CD4-positive, alpha-beta T cell (primary cell): ENCODE results near the gene GPSM1. TPM values are rescaled to one million over a fixed set of nuclear protein-coding genes. Genes with fewer than 3 reads are reported as not detected.

Experiments used
- ATAC-seq: fragments of 200-7000 bp; cut with Tn5 transposase; one replicate; pipeline ENCODE4 v1.10.0; 2022; ENCODE audit warnings: mild to moderate bottlenecking; ENCODE audit not compliant: poor library complexity
- CTCF ChIA-PET: fragments of 350-600 bp; sonication (Branson Sonifier 250); formaldehyde crosslinking; loops from one replicate; lab custom pipeline; 2021; ENCODE audit warnings: antibody characterized with exemption, inconsistent platforms; lab: Charles Lee
- POLR2A ChIA-PET: fragments of 350-600 bp; sonication (Branson Sonifier 250); formaldehyde crosslinking; loops from one replicate; lab custom pipeline; 2021; ENCODE audit warnings: antibody characterized with exemption, inconsistent platforms; lab: Charles Lee
- DNase-seq, 14 experiments: peaks; one replicate each; pipeline ENCODE4 v3.0.0-alpha.2; 2013 to 2020; ENCODE audit warnings: mixed read lengths in 2 of 14
- H3K27ac ChIP-seq, 2 donors: one replicate each; pipeline versions ENCODE4 v1.5.1 to v1.7.0; 2013; ENCODE audit warnings: low read length in 2 of 2, low read depth in 1 of 2, mild to moderate bottlenecking in 1 of 2
- H3K27me3 ChIP-seq, 2 experiments: 1 replicate in 1 of 2; 2 replicates in 1 of 2; pipeline versions ENCODE4 v1.6.1 to v1.7.0; 2013; ENCODE audit warnings: low read length in 2 of 2, control low read depth in 1 of 2, mild to moderate bottlenecking in 1 of 2, moderate library complexity in 1 of 2; ENCODE audit not compliant: insufficient read depth in 2 of 2, control insufficient read depth in 1 of 2
- H3K36me3 ChIP-seq: one replicate; pipeline ENCODE4 v1.6.1; 2013; ENCODE audit warnings: low read length, control low read depth; ENCODE audit not compliant: insufficient read depth
- H3K4me1 ChIP-seq: one replicate; pipeline ENCODE4 v1.6.1; 2013; ENCODE audit warnings: low read length, control low read depth; ENCODE audit not compliant: insufficient read depth
- H3K4me3 ChIP-seq: one replicate; pipeline ENCODE4 v1.5.1; 2013; ENCODE audit warnings: mild to moderate bottlenecking, low read length, moderate library complexity
- H3K9me3 ChIP-seq, 2 experiments: 1 replicate in 1 of 2; 2 replicates in 1 of 2; pipeline versions ENCODE4 v1.6.1 to v1.7.0; 2013; ENCODE audit warnings: low read length in 2 of 2, mild to moderate bottlenecking in 2 of 2, control low read depth in 1 of 2, moderate library complexity in 1 of 2; ENCODE audit not compliant: control insufficient read depth in 1 of 2, insufficient read depth in 1 of 2
- H3K27ac Mint-ChIP-seq: one replicate; pipeline ENCODE4 v1.8.0; 2020; ENCODE audit warnings: mixed read lengths
- H3K27me3 Mint-ChIP-seq: one replicate; pipeline ENCODE4 v1.8.0; 2021; ENCODE audit warnings: mixed read lengths
- H3K36me3 Mint-ChIP-seq: one replicate; pipeline ENCODE4 v1.8.0; 2021; ENCODE audit warnings: low read depth, mixed read lengths
- H3K4me1 Mint-ChIP-seq: one replicate; pipeline ENCODE4 v1.8.0; 2021; ENCODE audit warnings: low read depth, mixed read lengths
- H3K4me3 Mint-ChIP-seq: one replicate; pipeline ENCODE4 v1.8.0; 2020; ENCODE audit warnings: mild to moderate bottlenecking, mixed read lengths
- H3K9me3 Mint-ChIP-seq: one replicate; pipeline ENCODE4 v1.8.0; 2020; ENCODE audit warnings: mixed read lengths
- CTCF ChIP-seq: fragments of 200-600 bp; IDR thresholded peaks from one replicate; pipeline ENCODE4 v1.8.0; 2022; ENCODE audit warnings: antibody characterized with exemption, mild to moderate bottlenecking
- intact Hi-C, 2 experiments: fragments of 100-400 bp; cut with DNase I in 1 of 2; cut with micrococcal nuclease in 1 of 2; formaldehyde crosslinking; loops; one replicate each; pipeline versions ENCODE4 v1.15.1 to v1.9.0; 2023 to 2025; cut with DNase I, micrococcal nuclease
- total RNA-seq, 174 experiments: library from RNA in 2 of 174; stranded (reverse) in 2 of 174; gene quantifications; one replicate each; pipeline ENCODE4 v1.2.3 and lab custom pipeline; 2021 to 2026

The GPSM1 gene
- total RNA-seq, 2 experiments from 2014 or later, result 7.7 to 8.6 TPM

- H3K27ac ChIP-seq, result no peak overlapping the region
- no peak for TF ChIP-seq CTCF
- H3K4me1 ChIP-seq, result no peaks in the 10 kb centered on the region
- ATAC-seq (no peak), DNase-seq (no peak)
- no peaks in the 10 kb centered on the region for H3K9me3 Mint-ChIP-seq
- no peak overlapping the region for H3K27ac Mint-ChIP-seq
- ChIA-PET POLR2A (no interaction called here), CTCF (interaction anchor here (0.9 kb wide), 1 partner anchor 123 kb away, joined by 3 read pairs; no protein-coding TSS in a partner anchor)
- no peaks in the 10 kb centered on the region for H3K27me3 Mint-ChIP-seq
- H3K27me3 ChIP-seq, result no peaks in the 10 kb centered on the region
- intact Hi-C loops, result no loop called here
- H3K36me3 Mint-ChIP-seq, result no peaks in the 10 kb centered on the region
- H3K4me3 Mint-ChIP-seq, result no peak overlapping the region
- peaks cover 0 to 16% of the 10 kb centered on the region in 2 experiments for H3K9me3 ChIP-seq
- H3K4me1 Mint-ChIP-seq, result no peaks in the 10 kb centered on the region
- no peaks in the 10 kb centered on the region for H3K36me3 ChIP-seq
- H3K4me3 ChIP-seq, result no peak overlapping the region
These were observed 32.9 kb upstream of the GPSM1 start for GRCh38 chr9:136294437-136294836.

- H3K4me3 Mint-ChIP-seq, result no peak overlapping the region
- ATAC-seq, result no peak
- DNase-seq, result no peak
- Histone ChIP-seq H3K36me3 (no peaks in the 10 kb centered on the region), H3K27me3 (no peaks in the 10 kb centered on the region), H3K4me3 (no peak overlapping the region), H3K4me1 (no peaks in the 10 kb centered on the region), H3K27ac (no peak overlapping the region), H3K9me3 (peaks cover 0 to 16% of the 10 kb centered on the region in 2 experiments)
- no peaks in the 10 kb centered on the region for H3K9me3 Mint-ChIP-seq
- CTCF ChIA-PET, result no interaction called here
- H3K4me1 Mint-ChIP-seq, result no peaks in the 10 kb centered on the region
- intact Hi-C loops, result no loop called here
- no peaks in the 10 kb centered on the region for H3K27me3 Mint-ChIP-seq
- H3K36me3 Mint-ChIP-seq, result no peaks in the 10 kb centered on the region
- no peak for TF ChIP-seq CTCF
- POLR2A ChIA-PET, result no interaction called here
- no peak overlapping the region for H3K27ac Mint-ChIP-seq
These were observed 32.3 kb upstream of the GPSM1 start for GRCh38 chr9:136295055-136295454.

GRCh38 chr9:136295542-136296433, 31.6 kb upstream of the GPSM1 start:
- intact Hi-C loops, result no loop called here
- Mint-ChIP-seq H3K27ac (no peak overlapping the region), H3K4me1 (no peaks in the 10 kb centered on the region)

More at GRCh38 chr9:136295542-136296433, 31.6 kb upstream of the GPSM1 start:
- ChIA-PET POLR2A (no interaction called here), CTCF (no interaction called here)
- H3K4me3 ChIP-seq, result no peak overlapping the region
- peaks cover 0 to 16% of the 10 kb centered on the region in 2 experiments for H3K9me3 ChIP-seq
- no peaks in the 10 kb centered on the region for H3K36me3 ChIP-seq
- DNase-seq, result no peak
- no peaks in the 10 kb centered on the region for H3K27me3 Mint-ChIP-seq
- H3K4me3 Mint-ChIP-seq, result no peak overlapping the region
- no peak for TF ChIP-seq CTCF
- ATAC-seq, result no peak
- no peaks in the 10 kb centered on the region for H3K27me3 ChIP-seq
- no peak overlapping the region for H3K27ac ChIP-seq
- H3K9me3 Mint-ChIP-seq, result no peaks in the 10 kb centered on the region
- no peaks in the 10 kb centered on the region for H3K36me3 Mint-ChIP-seq
- no peaks in the 10 kb centered on the region for H3K4me1 ChIP-seq
